HepG2 (cell line): ENCODE results near the gene MKS1. TPM values are rescaled to one million over a fixed set of nuclear protein-coding genes. Genes with fewer than 3 reads are reported as not detected.

Experiments used
- DPF2 ChIP-seq: sonication (generic); formaldehyde crosslinking; IDR thresholded peaks from 2 replicates; pipeline ENCODE4 v1.4.0; 2020; ENCODE audit warnings: mild to moderate bottlenecking, low read depth, missing genetic modification reagents, borderline replicate concordance
- HES4 ChIP-seq: sonication (generic); formaldehyde crosslinking; IDR thresholded peaks from 2 replicates; pipeline ENCODE4 v1.9.0; 2021; ENCODE audit warnings: mild to moderate bottlenecking, missing genetic modification reagents, borderline replicate concordance
- MEIS1 ChIP-seq: sonication (generic); formaldehyde crosslinking; IDR thresholded peaks from 2 replicates; pipeline ENCODE4 v1.9.0; 2021; ENCODE audit warnings: mild to moderate bottlenecking, missing genetic modification reagents, moderate library complexity, borderline replicate concordance
- NFIB ChIP-seq: sonication (generic); formaldehyde crosslinking; IDR thresholded peaks from 2 replicates; pipeline ENCODE4 v1.9.0; 2021; ENCODE audit warnings: missing genetic modification reagents, mild to moderate bottlenecking, borderline replicate concordance
- PCBP1 ChIP-seq: fragments of 200-400 bp; formaldehyde crosslinking; IDR thresholded peaks from 2 replicates; pipeline ENCODE4 v1.6.1; 2017; ENCODE audit warnings: mild to moderate bottlenecking, low read depth, low read length, borderline replicate concordance
- PITX1 ChIP-seq: sonication (generic); formaldehyde crosslinking; IDR thresholded peaks from 2 replicates; pipeline ENCODE4 v1.5.1; 2020; ENCODE audit warnings: mild to moderate bottlenecking, missing genetic modification reagents
- RFX3 ChIP-seq: IDR thresholded peaks from 2 replicates; pipeline ENCODE4 v1.6.1; 2016; ENCODE audit warnings: missing biosample characterization, missing genetic modification reagents
- TCF7 ChIP-seq: sonication (generic); IDR thresholded peaks from 2 replicates; pipeline ENCODE4 v1.6.1; 2016; ENCODE audit warnings: antibody characterized with exemption, low read depth
- TEAD3 ChIP-seq: optimal IDR thresholded peaks from 2 replicates; pipeline ENCODE3; 2016; ENCODE audit warnings: borderline replicate concordance
- USF2 ChIP-seq, 2 experiments: sonication (generic) in 1 of 2; formaldehyde crosslinking in 1 of 2; IDR thresholded peaks; 2 replicates each; pipeline versions ENCODE4 v1.5.1 to v1.6.1; 2011 to 2020; ENCODE audit warnings: borderline replicate concordance in 1 of 2, low read depth in 1 of 2, low read length in 1 of 2, mild to moderate bottlenecking in 1 of 2, missing genetic modification reagents in 1 of 2, moderate library complexity in 1 of 2
- ZBTB38 ChIP-seq: sonication (generic); formaldehyde crosslinking; IDR thresholded peaks from 2 replicates; pipeline ENCODE4 v1.5.1; 2020; ENCODE audit warnings: mild to moderate bottlenecking, missing genetic modification reagents
- ZFP82 ChIP-seq: sonication (generic); formaldehyde crosslinking; IDR thresholded peaks from 2 replicates; pipeline ENCODE4 v1.5.1; 2020; ENCODE audit warnings: mild to moderate bottlenecking, missing genetic modification reagents, borderline replicate concordance
- ZIK1 ChIP-seq: sonication (generic); formaldehyde crosslinking; IDR thresholded peaks from 2 replicates; pipeline ENCODE4 v1.5.0; 2020; ENCODE audit warnings: mild to moderate bottlenecking, low read depth, missing genetic modification reagents, borderline replicate concordance
- ZMYM4 ChIP-seq: sonication (generic); formaldehyde crosslinking; IDR thresholded peaks from 2 replicates; pipeline ENCODE4 v1.8.1; 2023; ENCODE audit warnings: mild to moderate bottlenecking, missing genetic modification reagents
- ZNF234 ChIP-seq: sonication (generic); formaldehyde crosslinking; conservative IDR thresholded peaks from 2 replicates; pipeline ENCODE4 v1.5.1; 2020; ENCODE audit warnings: mild to moderate bottlenecking, missing genetic modification reagents
- ZNF331 ChIP-seq: sonication (generic); formaldehyde crosslinking; IDR thresholded peaks from 2 replicates; pipeline ENCODE4 v1.4.0; 2020; ENCODE audit warnings: missing genetic modification reagents
- ZNF350 ChIP-seq: sonication (generic); formaldehyde crosslinking; IDR thresholded peaks from 2 replicates; pipeline ENCODE4 v1.4.0; 2020; ENCODE audit warnings: mild to moderate bottlenecking, low read depth, missing genetic modification reagents, borderline replicate concordance
- ZNF605 ChIP-seq: sonication (generic); formaldehyde crosslinking; IDR thresholded peaks from 2 replicates; pipeline ENCODE4 v1.8.0; 2022; ENCODE audit warnings: mild to moderate bottlenecking, missing genetic modification reagents
- polyA plus RNA-seq, 8 experiments: library from polyadenylated mRNA; depleted of rRNA in 3 of 8; stranded (reverse) in 7 of 8; unstranded in 1 of 8; fragments of >200 nt; fragmentation: Illumina TruSeq in 4 of 8; extraction: Trizol in 4 of 8; gene quantifications; 2 replicates each; pipeline versions ENCODE4 v1.2.1 to v1.2.3, GENCODE V29; 2011 to 2016; ENCODE audit warnings: low read depth in 4 of 8, missing spikeins in 1 of 8, mixed read lengths in 1 of 8; ENCODE audit not compliant: insufficient read depth in 1 of 8
- total RNA-seq, 5 experiments: library from RNA; depleted of rRNA; stranded (reverse); fragments of >200 nt; fragmentation: Illumina TruSeq; extraction: Trizol; gene quantifications; 2 replicates each; pipeline ENCODE4 v1.2.3, GENCODE V29; 2016; ENCODE audit warnings: low read depth in 1 of 5
- TF ChIP-seq, protein P1 (sequence below): sonication (generic); formaldehyde crosslinking; IDR thresholded peaks from 2 replicates; pipeline ENCODE4 v1.5.1; 2020; ENCODE audit warnings: mild to moderate bottlenecking, missing genetic modification reagents, moderate library complexity
- TF ChIP-seq, protein P2 (sequence below): sonication (generic); formaldehyde crosslinking; IDR thresholded peaks from 2 replicates; pipeline ENCODE4 v1.4.0; 2020; ENCODE audit warnings: missing genetic modification reagents, mild to moderate bottlenecking, borderline replicate concordance

The MKS1 gene
- total and polyA plus RNA-seq, 2 of the 13 experiments (the other 11 are each of a cell fraction or from before 2014, with no cell fraction given) = 16.1 to 26.3 TPM

DNA sequence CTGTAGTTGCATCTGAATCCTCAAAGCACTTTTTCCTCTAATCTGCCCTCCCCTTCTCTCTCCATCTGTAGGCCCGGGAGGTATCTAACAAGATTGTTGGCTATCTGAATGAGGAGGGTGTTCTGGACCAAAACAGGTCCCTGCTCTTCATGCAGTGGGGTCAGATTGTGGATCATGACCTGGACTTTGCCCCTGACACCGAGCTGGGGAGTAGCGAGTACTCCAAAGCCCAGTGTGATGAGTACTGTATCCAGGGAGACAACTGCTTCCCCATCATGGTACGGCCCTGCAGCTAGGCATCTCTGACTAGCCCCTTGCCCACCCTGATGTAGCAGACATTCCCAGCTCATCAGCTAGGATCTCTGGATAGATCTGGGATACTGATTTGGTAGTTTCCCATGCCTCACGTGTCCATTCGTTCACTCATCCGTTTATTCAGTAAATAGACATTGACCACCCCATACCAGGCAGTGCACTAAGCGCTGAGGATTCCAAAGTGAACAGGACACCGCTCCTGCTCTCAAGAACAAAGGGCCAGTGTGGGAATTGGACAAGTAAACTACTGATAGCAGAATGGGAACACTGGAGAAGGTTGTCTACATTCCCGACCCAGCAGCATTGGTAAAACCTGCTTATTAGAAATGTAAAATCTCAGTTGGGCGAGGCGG is 31.4 kb upstream of the MKS1 start (continued):
- TF ChIP-seq TEAD3 (CRISPR knock-in tag) (peak; percentile 80), RFX3 (CRISPR knock-in tag) (no peak), MEIS1 (no peak), ZNF350 (CRISPR knock-in tag) (no peak), TCF7 (no peak), NFIB (CRISPR knock-in tag) (no peak), ZNF605 (CRISPR knock-in tag) (no peak), DPF2 (no peak), ZIK1 (CRISPR knock-in tag) (0 out of 2 replicates have a peak, but pooled peaks have one; percentile 7), ZBTB38 (CRISPR knock-in tag) (no peak), ZNF331 (CRISPR knock-in tag) (peak; percentile 25; the same call in 1 of the 2 replicates), ZFP82 (no peak), ZMYM4 (no peak), HES4 (CRISPR knock-in tag) (no peak), USF2 (IDR thresholded peaks at IDR 0.05; ENCODE audit: low read depth, low read length) (peak; percentile 47; the same call in 1 of the 2 replicates), USF2 (CRISPR knock-in tag; IDR thresholded peaks at IDR 0.05; ENCODE audit: borderline replicate concordance) (peak; percentile 57; the same call in 1 of the 2 replicates), PCBP1 (no peak), PITX1 (CRISPR knock-in tag) (no peak), ZNF234 (CRISPR knock-in tag) (no peak)
- TF ChIP-seq, protein P1, sequence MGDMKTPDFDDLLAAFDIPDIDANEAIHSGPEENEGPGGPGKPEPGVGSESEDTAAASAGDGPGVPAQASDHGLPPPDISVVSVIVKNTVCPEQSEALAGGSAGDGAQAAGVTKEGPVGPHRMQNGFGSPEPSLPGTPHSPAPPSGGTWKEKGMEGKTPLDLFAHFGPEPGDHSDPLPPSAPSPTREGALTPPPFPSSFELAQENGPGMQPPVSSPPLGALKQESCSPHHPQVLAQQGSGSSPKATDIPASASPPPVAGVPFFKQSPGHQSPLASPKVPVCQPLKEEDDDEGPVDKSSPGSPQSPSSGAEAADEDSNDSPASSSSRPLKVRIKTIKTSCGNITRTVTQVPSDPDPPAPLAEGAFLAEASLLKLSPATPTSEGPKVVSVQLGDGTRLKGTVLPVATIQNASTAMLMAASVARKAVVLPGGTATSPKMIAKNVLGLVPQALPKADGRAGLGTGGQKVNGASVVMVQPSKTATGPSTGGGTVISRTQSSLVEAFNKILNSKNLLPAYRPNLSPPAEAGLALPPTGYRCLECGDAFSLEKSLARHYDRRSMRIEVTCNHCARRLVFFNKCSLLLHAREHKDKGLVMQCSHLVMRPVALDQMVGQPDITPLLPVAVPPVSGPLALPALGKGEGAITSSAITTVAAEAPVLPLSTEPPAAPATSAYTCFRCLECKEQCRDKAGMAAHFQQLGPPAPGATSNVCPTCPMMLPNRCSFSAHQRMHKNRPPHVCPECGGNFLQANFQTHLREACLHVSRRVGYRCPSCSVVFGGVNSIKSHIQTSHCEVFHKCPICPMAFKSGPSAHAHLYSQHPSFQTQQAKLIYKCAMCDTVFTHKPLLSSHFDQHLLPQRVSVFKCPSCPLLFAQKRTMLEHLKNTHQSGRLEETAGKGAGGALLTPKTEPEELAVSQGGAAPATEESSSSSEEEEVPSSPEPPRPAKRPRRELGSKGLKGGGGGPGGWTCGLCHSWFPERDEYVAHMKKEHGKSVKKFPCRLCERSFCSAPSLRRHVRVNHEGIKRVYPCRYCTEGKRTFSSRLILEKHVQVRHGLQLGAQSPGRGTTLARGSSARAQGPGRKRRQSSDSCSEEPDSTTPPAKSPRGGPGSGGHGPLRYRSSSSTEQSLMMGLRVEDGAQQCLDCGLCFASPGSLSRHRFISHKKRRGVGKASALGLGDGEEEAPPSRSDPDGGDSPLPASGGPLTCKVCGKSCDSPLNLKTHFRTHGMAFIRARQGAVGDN (CRISPR knock-in tag) = no peak
- TF ChIP-seq, protein P2, sequence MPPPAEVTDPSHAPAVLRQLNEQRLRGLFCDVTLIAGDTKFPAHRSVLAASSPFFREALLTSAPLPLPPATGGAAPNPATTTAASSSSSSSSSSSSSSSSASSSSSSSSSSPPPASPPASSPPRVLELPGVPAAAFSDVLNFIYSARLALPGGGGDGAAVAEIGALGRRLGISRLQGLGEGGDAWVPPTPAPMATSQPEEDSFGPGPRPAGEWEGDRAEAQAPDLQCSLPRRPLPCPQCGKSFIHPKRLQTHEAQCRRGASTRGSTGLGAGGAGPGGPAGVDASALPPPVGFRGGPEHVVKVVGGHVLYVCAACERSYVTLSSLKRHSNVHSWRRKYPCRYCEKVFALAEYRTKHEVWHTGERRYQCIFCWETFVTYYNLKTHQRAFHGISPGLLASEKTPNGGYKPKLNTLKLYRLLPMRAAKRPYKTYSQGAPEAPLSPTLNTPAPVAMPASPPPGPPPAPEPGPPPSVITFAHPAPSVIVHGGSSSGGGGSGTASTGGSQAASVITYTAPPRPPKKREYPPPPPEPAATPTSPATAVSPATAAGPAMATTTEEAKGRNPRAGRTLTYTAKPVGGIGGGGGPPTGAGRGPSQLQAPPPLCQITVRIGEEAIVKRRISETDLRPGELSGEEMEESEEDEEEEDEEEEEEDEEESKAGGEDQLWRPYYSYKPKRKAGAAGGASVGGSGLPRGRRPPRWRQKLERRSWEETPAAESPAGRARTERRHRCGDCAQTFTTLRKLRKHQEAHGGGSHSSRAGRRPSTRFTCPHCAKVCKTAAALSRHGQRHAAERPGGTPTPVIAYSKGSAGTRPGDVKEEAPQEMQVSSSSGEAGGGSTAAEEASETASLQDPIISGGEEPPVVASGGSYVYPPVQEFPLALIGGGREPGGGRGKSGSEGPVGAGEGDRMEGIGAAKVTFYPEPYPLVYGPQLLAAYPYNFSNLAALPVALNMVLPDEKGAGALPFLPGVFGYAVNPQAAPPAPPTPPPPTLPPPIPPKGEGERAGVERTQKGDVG (CRISPR knock-in tag) = no peak
